22Rv1 (cell line): ENCODE data around the gene MIGA1.

Experiments used
- ZFX ChIP-seq: fragments of 450-650 bp; IDR thresholded peaks from 2 replicates; pipeline ENCODE4 v1.6.1; 2017; ENCODE audit warnings: antibody characterized with exemption, borderline replicate concordance
- TF ChIP-seq, protein P1 (sequence below): fragments of 450-650 bp; IDR thresholded peaks from 2 replicates; pipeline ENCODE4 v1.5.1; 2017; ENCODE audit warnings: mild to moderate bottlenecking

- TF ChIP-seq, protein P1, sequence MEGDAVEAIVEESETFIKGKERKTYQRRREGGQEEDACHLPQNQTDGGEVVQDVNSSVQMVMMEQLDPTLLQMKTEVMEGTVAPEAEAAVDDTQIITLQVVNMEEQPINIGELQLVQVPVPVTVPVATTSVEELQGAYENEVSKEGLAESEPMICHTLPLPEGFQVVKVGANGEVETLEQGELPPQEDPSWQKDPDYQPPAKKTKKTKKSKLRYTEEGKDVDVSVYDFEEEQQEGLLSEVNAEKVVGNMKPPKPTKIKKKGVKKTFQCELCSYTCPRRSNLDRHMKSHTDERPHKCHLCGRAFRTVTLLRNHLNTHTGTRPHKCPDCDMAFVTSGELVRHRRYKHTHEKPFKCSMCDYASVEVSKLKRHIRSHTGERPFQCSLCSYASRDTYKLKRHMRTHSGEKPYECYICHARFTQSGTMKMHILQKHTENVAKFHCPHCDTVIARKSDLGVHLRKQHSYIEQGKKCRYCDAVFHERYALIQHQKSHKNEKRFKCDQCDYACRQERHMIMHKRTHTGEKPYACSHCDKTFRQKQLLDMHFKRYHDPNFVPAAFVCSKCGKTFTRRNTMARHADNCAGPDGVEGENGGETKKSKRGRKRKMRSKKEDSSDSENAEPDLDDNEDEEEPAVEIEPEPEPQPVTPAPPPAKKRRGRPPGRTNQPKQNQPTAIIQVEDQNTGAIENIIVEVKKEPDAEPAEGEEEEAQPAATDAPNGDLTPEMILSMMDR: no peak
- TF ChIP-seq ZFX: no peak
These were observed 11.4 kb upstream of the MIGA1 start for GRCh38 chr1:77768006-77768405.
